C4-2B (cell line): ENCODE results near the gene ZSCAN18.

Source experiments
- CTCF ChIP-seq: fragments of 450-650 bp; conservative IDR thresholded peaks from 2 replicates; pipeline ENCODE4 v1.5.1; 2017; ENCODE audit warnings: mild to moderate bottlenecking
- ZFX ChIP-seq: fragments of 450-650 bp; IDR thresholded peaks from 2 replicates; pipeline ENCODE4 v1.6.1; 2017

GRCh38 chr19:58059671-58060078, 38.4 kb downstream of the ZSCAN18 start:
- TF ChIP-seq CTCF: no peak
- no peak for TF ChIP-seq ZFX
